Glutamatergic neuron (in vitro differentiated cells): ENCODE data around the gene TRIP12. TPM values are rescaled to one million over a fixed set of nuclear protein-coding genes. Genes with fewer than 3 reads are reported as not detected.
"Not testable (repeated sequence)": the region's sequence is repeated elsewhere in the genome, so short reads cannot be mapped to it uniquely, and the experiment has no call there.

Experiments
- DNase-seq: peaks from one replicate; pipeline ENCODE4 v3.0.0; 2022
- H3K27ac Mint-ChIP-seq: one replicate; pipeline ENCODE4 v1.8.0; 2020; ENCODE audit warnings: mild to moderate bottlenecking, mixed read lengths, inconsistent platforms; ENCODE audit not compliant: unreplicated experiment
- H3K27me3 Mint-ChIP-seq: one replicate; pipeline ENCODE4 v1.8.0; 2020; ENCODE audit warnings: mild to moderate bottlenecking, moderate library complexity, mixed read lengths, inconsistent platforms; ENCODE audit not compliant: unreplicated experiment
- H3K36me3 Mint-ChIP-seq: one replicate; pipeline ENCODE4 v1.8.0; 2020; ENCODE audit warnings: mild to moderate bottlenecking, mixed read lengths, inconsistent platforms; ENCODE audit not compliant: unreplicated experiment
- H3K4me1 Mint-ChIP-seq: one replicate; pipeline ENCODE4 v1.8.0; 2020; ENCODE audit warnings: mild to moderate bottlenecking, low read depth, mixed read lengths, inconsistent platforms; ENCODE audit not compliant: unreplicated experiment
- H3K4me3 Mint-ChIP-seq: one replicate; pipeline ENCODE4 v1.8.0; 2020; ENCODE audit warnings: mild to moderate bottlenecking, mixed read lengths, inconsistent platforms; ENCODE audit not compliant: unreplicated experiment
- H3K9me3 Mint-ChIP-seq: one replicate; pipeline ENCODE4 v1.8.0; 2020; ENCODE audit warnings: mild to moderate bottlenecking, moderate library complexity, mixed read lengths, inconsistent platforms; ENCODE audit not compliant: unreplicated experiment
- long read RNA-seq: library from polyadenylated mRNA; unstranded; transcript quantifications from one replicate; pipeline ENCODE4 v2.0.0, GENCODE V29; 2020; ENCODE audit not compliant: unreplicated experiment
- total RNA-seq: library from RNA; stranded (reverse); fragmentation: NEBNext Ultra II Directional; extraction: Animal tissue kit (Norgen Biotek cat#: 25700); gene quantifications from one replicate; pipeline ENCODE4 v1.2.1, GENCODE V29; 2021; ENCODE audit not compliant: unreplicated experiment
- TF ChIP-seq, protein P1 (sequence below): fragments of 200-600 bp; sonication (generic); IDR thresholded peaks from one replicate; pipeline ENCODE4 v1.5.0; 2021; ENCODE audit not compliant: partially characterized antibody, unreplicated experiment

TRIP12 gene
- total RNA-seq: 192 TPM
- long read RNA-seq, partial matches to known transcripts: 0 of 5 reads
- long read RNA-seq, other reads (novel, unspliced or antisense): 5 of 5 reads

DNA sequence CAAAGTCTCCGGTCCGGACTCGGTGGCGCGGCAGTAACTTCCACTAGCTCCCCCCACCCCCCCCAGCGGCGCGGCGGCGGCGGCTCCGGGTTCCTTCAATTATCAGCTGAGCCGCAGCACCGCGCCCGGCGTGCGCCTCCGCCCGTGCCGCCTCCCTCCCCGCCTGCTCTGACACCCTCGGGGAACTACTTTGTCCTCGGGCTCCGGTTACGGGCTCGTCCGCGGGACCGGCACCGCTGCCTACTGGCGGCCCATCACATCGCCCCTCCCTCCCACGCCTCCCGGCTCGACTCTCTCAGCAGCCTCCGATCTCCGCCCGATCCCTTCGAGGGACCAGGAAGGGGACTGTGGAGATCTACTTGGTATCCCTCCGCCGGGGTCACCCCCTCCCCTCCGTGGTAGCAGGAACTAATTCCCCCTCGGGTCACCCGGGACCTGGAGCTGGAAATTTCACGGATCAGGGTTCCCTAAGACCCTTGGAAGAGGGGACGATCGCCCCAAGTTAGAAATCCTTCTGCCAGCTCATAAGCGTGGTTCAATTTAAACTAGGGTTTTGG is at the start of gene TRIP12:
TRIP12 (minus strand) TSS at position 118 of the 557 bp plus-strand sequence. CDS start 41,930 bp downstream, outside the sequence.
- peaks cover 7% of the 10 kb centered on the region for H3K27me3 Mint-ChIP-seq
- H3K36me3 Mint-ChIP-seq: no peaks in the 10 kb centered on the region
- peak; percentile 91 for DNase-seq
- H3K4me3 Mint-ChIP-seq: peak within 1 kb of the TSS; percentile 98
- TF ChIP-seq, protein P1, sequence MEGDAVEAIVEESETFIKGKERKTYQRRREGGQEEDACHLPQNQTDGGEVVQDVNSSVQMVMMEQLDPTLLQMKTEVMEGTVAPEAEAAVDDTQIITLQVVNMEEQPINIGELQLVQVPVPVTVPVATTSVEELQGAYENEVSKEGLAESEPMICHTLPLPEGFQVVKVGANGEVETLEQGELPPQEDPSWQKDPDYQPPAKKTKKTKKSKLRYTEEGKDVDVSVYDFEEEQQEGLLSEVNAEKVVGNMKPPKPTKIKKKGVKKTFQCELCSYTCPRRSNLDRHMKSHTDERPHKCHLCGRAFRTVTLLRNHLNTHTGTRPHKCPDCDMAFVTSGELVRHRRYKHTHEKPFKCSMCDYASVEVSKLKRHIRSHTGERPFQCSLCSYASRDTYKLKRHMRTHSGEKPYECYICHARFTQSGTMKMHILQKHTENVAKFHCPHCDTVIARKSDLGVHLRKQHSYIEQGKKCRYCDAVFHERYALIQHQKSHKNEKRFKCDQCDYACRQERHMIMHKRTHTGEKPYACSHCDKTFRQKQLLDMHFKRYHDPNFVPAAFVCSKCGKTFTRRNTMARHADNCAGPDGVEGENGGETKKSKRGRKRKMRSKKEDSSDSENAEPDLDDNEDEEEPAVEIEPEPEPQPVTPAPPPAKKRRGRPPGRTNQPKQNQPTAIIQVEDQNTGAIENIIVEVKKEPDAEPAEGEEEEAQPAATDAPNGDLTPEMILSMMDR: no peak
- H3K4me1 Mint-ChIP-seq: peaks cover 8% of the 10 kb centered on the region
- peak within 1 kb of the TSS; percentile 95 for H3K27ac Mint-ChIP-seq
- peaks cover 4% of the 10 kb centered on the region for H3K9me3 Mint-ChIP-seq

- H3K27me3 Mint-ChIP-seq: no peaks in the 10 kb centered on the region
- DNase-seq: no peak
- H3K36me3 Mint-ChIP-seq: no peaks in the 10 kb centered on the region
- peaks cover 3% of the 10 kb centered on the region for H3K9me3 Mint-ChIP-seq
- H3K27ac Mint-ChIP-seq: no peak overlapping the region
- TF ChIP-seq, protein P1: no peak
- no peak overlapping the region for H3K4me3 Mint-ChIP-seq
- H3K4me1 Mint-ChIP-seq: no peaks in the 10 kb centered on the region
Observed at GRCh38 chr2:229971298-229971790, 49.5 kb upstream of the TRIP12 start.

- no peak for DNase-seq
- H3K27me3 Mint-ChIP-seq: no peaks in the 10 kb centered on the region
- no peaks in the 10 kb centered on the region for H3K36me3 Mint-ChIP-seq
- H3K27ac Mint-ChIP-seq: no peak overlapping the region
- H3K4me1 Mint-ChIP-seq: no peaks in the 10 kb centered on the region
- peaks cover 3% of the 10 kb centered on the region for H3K9me3 Mint-ChIP-seq
- TF ChIP-seq, protein P1: no peak
- H3K4me3 Mint-ChIP-seq: no peak overlapping the region
Observed at GRCh38 chr2:229970406-229970805, 48.6 kb upstream of the TRIP12 start.

DNA sequence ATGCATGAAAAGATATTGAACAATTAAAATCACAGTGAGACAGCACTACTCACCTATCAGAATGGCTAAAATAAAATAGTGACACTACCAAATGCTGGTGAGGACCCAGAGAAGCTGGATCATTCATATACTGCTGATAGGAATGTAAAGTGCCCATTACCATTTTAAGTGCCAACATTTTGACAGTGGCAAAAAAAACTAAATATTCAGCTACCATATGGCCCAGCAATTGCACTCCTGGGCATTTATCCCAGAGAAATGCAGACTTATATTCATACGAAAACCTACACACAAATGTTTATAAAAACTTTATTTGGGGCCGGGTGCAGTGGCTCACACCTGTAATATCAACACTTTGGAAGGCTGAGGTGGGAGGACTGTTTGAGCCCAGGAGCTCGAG is 48.1 kb upstream of the TRIP12 start:
- H3K4me1 Mint-ChIP-seq: no peaks in the 10 kb centered on the region
- no peaks in the 10 kb centered on the region for H3K36me3 Mint-ChIP-seq
- no peak for DNase-seq
- H3K9me3 Mint-ChIP-seq: peaks cover 3% of the 10 kb centered on the region
- H3K27ac Mint-ChIP-seq: no peak overlapping the region
- H3K4me3 Mint-ChIP-seq: no peak overlapping the region
- H3K27me3 Mint-ChIP-seq: no peaks in the 10 kb centered on the region
- TF ChIP-seq, protein P1: no peak

GRCh38 chr2:229963596-229963995 is 41.8 kb upstream of the TRIP12 start:
- not testable (repeated sequence) for DNase-seq, H3K4me1 Mint-ChIP-seq, H3K36me3 Mint-ChIP-seq, H3K9me3 Mint-ChIP-seq, H3K27me3 Mint-ChIP-seq, H3K4me3 Mint-ChIP-seq, H3K27ac Mint-ChIP-seq
